Nephron progenitor cell (in vitro differentiated cells): ENCODE data around the gene ALDH3A1.

Experiments
- DNase-seq: peaks from one replicate; pipeline ENCODE4 v3.0.0; 2021
- H3K27ac Mint-ChIP-seq: 2 replicates; pipeline ENCODE4 v1.8.0; 2021; ENCODE audit warnings: mild to moderate bottlenecking, moderate library complexity, mixed read lengths
- H3K27me3 Mint-ChIP-seq: 2 replicates; pipeline ENCODE4 v1.8.0; 2021; ENCODE audit warnings: mild to moderate bottlenecking, low read depth, mixed read lengths; ENCODE audit not compliant: poor library complexity
- H3K36me3 Mint-ChIP-seq: 2 replicates; pipeline ENCODE4 v1.8.0; 2021; ENCODE audit warnings: low read depth, mixed read lengths
- H3K4me1 Mint-ChIP-seq: 2 replicates; pipeline ENCODE4 v1.8.0; 2021; ENCODE audit warnings: mixed read lengths
- H3K4me3 Mint-ChIP-seq: 2 replicates; pipeline ENCODE4 v1.8.0; 2021; ENCODE audit warnings: mild to moderate bottlenecking, moderate library complexity, mixed read lengths
- H3K9me3 Mint-ChIP-seq: 2 replicates; pipeline ENCODE4 v1.8.0; 2021; ENCODE audit warnings: mild to moderate bottlenecking, moderate library complexity, mixed read lengths
- TF ChIP-seq, protein P1 (sequence below): fragments of 200-600 bp; sonication (generic); IDR thresholded peaks from 2 replicates; pipeline ENCODE4 v1.5.0; 2021; ENCODE audit warnings: antibody characterized with exemption

ALDH3A1 gene

DNA sequence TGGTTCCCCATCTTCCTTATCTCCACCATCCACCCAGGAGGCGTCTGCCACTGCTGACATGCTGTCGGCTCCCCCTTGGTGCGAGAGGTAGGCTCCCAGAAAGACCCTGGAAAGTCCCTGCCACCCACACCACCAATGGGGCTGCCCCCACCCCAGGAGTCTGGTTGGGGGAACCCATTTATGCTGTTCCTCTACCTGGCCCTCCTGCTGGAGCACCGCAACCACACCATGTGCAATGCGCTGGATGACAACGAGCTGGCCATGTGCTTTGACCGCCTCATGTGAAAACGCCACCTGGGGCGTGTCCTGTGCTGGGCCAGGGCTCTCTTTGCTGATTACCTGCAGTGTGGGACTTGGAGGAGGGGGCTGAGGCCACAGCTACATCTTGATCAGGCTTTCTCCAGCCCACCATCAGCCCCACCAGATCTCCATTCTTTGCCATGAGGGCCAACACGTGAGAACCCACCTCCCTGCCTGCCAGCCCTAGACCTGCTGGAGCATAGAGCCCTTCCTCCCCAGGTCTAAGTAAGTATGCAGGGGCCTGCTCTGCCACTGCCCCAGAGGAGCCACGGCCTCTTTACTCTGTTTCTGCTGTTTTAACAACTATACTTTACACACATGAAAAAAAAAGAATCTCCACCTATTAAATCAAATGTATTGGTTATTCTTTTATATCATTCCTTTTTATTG is 7.9 kb upstream of the ALDH3A1 start:
- Mint-ChIP-seq H3K27ac (no peak overlapping the region), H3K27me3 (peaks cover 12% of the 10 kb centered on the region), H3K9me3 (peaks cover 4% of the 10 kb centered on the region), H3K4me1 (peaks cover 10% of the 10 kb centered on the region), H3K4me3 (no peak overlapping the region), H3K36me3 (no peaks in the 10 kb centered on the region)
- TF ChIP-seq, protein P1, sequence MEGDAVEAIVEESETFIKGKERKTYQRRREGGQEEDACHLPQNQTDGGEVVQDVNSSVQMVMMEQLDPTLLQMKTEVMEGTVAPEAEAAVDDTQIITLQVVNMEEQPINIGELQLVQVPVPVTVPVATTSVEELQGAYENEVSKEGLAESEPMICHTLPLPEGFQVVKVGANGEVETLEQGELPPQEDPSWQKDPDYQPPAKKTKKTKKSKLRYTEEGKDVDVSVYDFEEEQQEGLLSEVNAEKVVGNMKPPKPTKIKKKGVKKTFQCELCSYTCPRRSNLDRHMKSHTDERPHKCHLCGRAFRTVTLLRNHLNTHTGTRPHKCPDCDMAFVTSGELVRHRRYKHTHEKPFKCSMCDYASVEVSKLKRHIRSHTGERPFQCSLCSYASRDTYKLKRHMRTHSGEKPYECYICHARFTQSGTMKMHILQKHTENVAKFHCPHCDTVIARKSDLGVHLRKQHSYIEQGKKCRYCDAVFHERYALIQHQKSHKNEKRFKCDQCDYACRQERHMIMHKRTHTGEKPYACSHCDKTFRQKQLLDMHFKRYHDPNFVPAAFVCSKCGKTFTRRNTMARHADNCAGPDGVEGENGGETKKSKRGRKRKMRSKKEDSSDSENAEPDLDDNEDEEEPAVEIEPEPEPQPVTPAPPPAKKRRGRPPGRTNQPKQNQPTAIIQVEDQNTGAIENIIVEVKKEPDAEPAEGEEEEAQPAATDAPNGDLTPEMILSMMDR = no peak
- no peak for DNase-seq

DNA sequence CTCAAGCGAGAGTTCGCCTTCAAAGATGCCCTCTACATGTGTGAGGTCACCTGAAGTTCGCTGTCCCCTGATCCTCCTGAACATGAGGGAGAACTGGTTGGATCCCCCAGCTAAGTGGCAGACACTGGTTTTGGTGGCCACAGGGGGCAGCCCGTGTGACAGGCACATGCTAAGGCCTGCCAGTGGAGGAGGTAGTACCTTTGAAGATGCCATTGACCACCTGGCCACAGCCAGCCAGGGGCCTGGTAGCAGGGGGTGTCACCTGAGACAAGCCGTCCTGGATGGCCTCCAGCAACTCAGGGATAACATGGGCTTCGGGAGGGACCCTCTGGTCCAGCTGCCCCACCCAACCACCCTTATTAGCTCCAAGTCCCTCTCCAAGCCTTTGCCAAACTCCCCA is 7.3 kb upstream of the ALDH3A1 start:
- Mint-ChIP-seq H3K36me3 (no peaks in the 10 kb centered on the region), H3K9me3 (no peaks in the 10 kb centered on the region), H3K27ac (no peak overlapping the region), H3K4me3 (no peak overlapping the region), H3K27me3 (peaks cover 15% of the 10 kb centered on the region), H3K4me1 (peaks cover 10% of the 10 kb centered on the region)
- TF ChIP-seq, protein P1 = no peak
- no peak for DNase-seq

GRCh38 chr17:19753661-19754463 is 5.8 kb upstream of the ALDH3A1 start:
- TF ChIP-seq, protein P1 = peak; percentile 24
- Mint-ChIP-seq H3K9me3 (no peaks in the 10 kb centered on the region), H3K4me3 (no peak overlapping the region), H3K27ac (no peak overlapping the region), H3K27me3 (peaks cover 10% of the 10 kb centered on the region), H3K4me1 (peaks cover 16% of the 10 kb centered on the region), H3K36me3 (no peaks in the 10 kb centered on the region)
- DNase-seq = no peak

DNA sequence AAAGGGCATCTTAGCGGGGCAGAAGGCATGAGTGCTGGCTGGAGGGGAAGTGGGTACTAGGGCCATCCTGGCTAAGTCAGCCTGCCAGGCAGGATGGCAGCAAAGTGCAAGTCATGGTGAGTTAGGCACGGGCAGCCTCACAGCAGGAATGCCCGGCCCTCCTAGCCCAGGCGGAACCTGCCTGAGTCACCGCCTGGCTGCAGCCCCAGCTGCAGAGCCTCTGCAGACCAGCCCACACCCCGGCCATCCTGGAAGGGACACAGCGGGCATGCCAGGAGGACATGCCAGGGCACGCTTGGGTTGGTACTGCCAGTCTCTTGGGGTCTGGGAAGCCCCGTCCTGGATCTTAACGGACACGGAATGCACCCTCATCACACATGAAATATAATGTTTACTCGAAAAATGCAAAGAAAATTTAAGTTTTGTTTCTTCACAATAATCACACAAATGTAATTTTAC is 5.0 kb upstream of the ALDH3A1 start:
- DNase-seq = no peak
- TF ChIP-seq, protein P1 = no peak
- H3K27ac Mint-ChIP-seq = no peak overlapping the region
- H3K4me3 Mint-ChIP-seq = no peak overlapping the region
- H3K36me3 Mint-ChIP-seq = no peaks in the 10 kb centered on the region
- H3K9me3 Mint-ChIP-seq = no peaks in the 10 kb centered on the region
- H3K4me1 Mint-ChIP-seq = peaks cover 24% of the 10 kb centered on the region
- H3K27me3 Mint-ChIP-seq = peaks cover 14% of the 10 kb centered on the region

- Mint-ChIP-seq H3K36me3 (no peaks in the 10 kb centered on the region), H3K9me3 (no peaks in the 10 kb centered on the region), H3K27ac (no peak overlapping the region), H3K27me3 (peaks cover 21% of the 10 kb centered on the region), H3K4me3 (no peak overlapping the region), H3K4me1 (peaks cover 29% of the 10 kb centered on the region)
- TF ChIP-seq, protein P1 = no peak
- no peak for DNase-seq
Observed at GRCh38 chr17:19752216-19753050, 4.3 kb upstream of the ALDH3A1 start.
